GM13976 (cell line): Measurements from ENCODE around the gene CHRNA4.

ENCODE experiments used
- DNase-seq: peaks from one replicate; pipeline ENCODE4 v3.0.0; 2012; ENCODE audit warnings: low spot score
- in situ Hi-C: fragments of 300-500 bp; cut with MboI; formaldehyde crosslinking; loops from one replicate; pipeline ENCODE4 v1.12.0; 2022; ENCODE audit warnings: low sequenced_read_pairs, mixed read lengths, inconsistent platforms; ENCODE audit not compliant: unreplicated experiment
- TF ChIP-seq, protein P1 (sequence below): IDR thresholded peaks from 2 replicates; pipeline ENCODE4 v1.5.1; 2012; ENCODE audit warnings: borderline replicate concordance, mild to moderate bottlenecking; ENCODE audit not compliant: insufficient read depth; ENCODE audit errors: extremely low read depth, missing control alignments, control extremely low read depth

The CHRNA4 gene

DNA sequence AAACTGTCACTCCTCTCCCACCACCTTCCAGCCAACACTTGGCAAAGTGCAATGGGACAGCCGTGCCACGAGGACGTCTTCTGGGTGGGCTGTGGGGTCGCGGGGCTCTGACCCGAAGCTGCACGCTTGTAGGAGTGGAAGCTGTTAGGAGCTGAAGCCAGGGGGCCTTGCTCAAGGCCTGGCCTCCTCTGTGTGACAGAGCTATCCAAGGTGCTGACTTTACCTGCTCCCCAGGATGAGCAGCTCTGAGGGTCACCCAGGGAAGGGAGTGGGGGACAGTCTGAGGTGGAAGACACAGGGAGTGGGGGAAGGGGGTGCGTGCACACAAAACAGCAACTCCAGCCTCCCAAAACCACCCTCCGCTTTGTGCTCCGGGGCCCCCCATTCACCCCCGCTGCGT is 17.5 kb upstream of the CHRNA4 start:
- in situ Hi-C loops: no loop called here
- no peak for DNase-seq
- TF ChIP-seq, protein P1, sequence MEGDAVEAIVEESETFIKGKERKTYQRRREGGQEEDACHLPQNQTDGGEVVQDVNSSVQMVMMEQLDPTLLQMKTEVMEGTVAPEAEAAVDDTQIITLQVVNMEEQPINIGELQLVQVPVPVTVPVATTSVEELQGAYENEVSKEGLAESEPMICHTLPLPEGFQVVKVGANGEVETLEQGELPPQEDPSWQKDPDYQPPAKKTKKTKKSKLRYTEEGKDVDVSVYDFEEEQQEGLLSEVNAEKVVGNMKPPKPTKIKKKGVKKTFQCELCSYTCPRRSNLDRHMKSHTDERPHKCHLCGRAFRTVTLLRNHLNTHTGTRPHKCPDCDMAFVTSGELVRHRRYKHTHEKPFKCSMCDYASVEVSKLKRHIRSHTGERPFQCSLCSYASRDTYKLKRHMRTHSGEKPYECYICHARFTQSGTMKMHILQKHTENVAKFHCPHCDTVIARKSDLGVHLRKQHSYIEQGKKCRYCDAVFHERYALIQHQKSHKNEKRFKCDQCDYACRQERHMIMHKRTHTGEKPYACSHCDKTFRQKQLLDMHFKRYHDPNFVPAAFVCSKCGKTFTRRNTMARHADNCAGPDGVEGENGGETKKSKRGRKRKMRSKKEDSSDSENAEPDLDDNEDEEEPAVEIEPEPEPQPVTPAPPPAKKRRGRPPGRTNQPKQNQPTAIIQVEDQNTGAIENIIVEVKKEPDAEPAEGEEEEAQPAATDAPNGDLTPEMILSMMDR: no peak

DNA sequence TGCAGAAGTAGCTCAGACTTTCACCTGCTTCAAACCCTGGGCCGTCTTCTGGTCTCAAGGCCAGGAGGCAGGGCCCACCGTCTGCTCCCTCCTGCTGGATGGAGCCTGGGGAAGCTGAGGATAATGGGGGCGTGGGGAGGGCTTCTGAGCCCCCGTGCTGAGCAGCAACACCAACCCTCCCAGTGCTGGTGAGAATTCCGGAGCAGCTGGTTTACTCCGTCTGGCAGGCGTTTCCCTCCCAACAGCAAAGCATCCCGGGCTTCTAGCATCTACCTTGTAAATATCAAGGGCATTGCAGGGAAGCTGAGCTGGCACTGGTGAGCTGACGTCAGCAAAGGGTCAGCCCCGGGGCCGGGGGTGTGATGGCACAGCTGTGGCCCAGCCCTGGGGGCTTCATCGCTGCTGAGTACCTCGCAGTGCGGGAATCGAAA is 16.8 kb upstream of the CHRNA4 start:
- in situ Hi-C loops: no loop called here
- DNase-seq: no peak
- TF ChIP-seq, protein P1: no peak

DNA sequence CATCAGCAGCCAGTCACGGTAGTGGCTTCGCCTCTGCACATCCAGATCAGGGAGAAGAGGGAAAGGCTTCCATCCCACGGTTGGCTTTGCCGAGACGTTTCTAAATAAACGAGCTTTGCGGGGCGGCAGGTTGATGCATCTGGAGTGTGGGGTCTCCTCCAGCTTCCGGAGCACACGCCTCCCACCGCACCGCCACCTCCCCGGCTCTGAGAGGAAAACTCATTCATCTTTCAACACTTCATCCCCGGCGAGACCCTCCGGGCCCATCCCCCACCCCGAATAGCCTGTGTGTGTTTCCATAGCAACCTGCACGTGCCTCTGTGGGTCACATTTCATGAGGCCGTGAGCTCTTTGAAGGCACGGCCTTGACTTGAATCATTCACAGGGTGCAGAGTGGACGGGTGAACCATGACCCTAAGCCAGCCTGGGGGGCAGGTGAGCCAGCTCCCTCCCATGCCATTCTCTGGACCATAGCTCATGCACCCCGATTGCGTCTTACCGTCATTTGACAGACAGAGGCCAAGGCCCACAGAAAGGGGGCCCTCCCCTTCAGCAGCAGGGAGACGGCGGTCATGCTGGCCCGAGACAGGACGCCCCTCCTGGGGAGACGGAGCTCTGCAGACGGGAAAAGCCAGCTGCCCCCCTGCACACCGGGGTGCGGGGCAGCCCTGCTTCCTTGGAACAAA is 16.2 kb upstream of the CHRNA4 start:
- no peak for DNase-seq
- in situ Hi-C loops: no loop called here
- TF ChIP-seq, protein P1: no peak

DNA sequence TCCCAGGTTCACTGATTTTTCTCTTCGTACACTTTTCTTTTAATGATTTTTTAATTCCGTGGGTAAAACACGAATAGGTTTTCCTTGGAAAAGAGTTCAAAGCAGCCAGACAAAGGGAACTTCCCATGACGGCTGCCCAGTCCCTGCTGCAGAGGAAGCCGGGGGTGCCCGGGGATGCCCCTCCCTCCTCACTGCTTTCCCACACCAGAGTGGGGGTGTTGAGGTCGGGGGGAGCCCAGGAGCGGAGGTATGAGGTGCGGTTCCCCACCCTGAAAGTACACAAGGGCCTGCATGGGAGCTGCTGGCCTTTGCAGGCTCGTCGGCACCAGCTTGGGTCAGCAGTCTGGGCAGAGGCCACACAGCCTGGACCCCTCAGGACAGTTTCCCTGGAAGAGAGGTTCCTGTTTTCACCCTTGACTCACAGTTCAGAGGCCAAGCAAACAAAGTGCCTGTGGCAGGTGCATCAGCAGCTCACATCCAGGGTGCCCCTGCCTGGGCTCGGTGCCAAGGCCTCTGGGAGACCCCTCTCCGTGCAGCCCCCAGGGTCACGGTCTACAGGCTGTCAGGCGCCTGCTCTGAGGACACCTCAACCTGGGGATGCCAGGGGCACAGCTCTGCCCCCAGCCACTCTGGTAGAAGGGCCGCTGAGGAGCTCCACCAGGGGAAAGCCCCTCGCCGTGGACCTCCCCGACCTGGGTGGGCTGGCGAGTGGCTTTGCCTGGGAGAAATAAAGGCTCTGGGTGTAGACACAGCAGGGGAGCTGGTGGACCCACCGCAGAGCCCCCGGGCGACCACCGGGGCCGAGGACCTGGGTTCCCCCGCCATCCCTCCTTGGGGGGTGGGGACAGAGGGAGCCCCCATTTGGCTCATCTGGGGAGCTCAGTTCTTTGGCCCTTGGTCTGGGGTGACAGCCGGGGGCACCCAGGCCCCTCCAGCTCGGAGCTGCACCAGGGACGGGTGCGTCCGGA is 15.4 kb upstream of the CHRNA4 start:
- in situ Hi-C loops: no loop called here
- TF ChIP-seq, protein P1: no peak
- DNase-seq: no peak

DNA sequence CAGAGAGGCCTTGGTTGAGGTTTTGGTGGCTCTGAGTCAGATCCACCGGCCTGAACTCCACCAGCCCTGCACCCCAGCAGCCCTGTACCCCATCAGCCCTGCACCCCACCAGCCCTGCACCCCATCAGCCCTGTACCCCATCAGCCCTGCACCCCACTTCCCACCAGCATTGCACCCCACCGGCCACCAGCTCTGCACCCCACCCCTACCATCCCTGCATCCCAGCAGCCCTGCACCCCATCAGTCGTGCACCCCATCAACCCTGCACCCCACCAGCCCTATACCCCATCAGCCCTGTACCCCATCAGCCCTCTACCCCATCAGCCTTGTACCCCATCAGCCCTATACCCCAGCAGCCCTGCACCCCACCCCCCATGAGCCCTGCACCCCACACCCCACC is 14.3 kb upstream of the CHRNA4 start:
- in situ Hi-C loops: no loop called here
- TF ChIP-seq, protein P1: no peak
- no peak for DNase-seq

DNA sequence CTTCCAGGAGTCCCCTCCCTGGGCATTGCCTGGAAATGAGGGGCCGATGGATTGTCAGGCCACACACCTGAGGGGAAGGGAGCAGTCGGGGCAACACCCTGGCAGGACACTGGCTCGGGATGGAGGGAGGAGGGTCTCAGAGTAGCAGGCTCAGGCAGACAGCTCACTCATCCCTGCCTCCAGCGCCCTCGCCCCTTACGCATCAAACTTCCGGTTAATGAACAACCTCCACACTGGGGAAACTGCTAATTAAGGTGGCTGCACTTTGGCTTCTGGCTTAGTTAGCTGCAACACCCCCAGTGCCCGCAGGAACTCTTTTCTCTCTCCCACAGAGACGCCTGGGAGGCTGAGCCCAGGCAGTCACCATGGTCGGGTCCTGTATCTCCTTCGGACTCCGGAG is 13.4 kb upstream of the CHRNA4 start:
- in situ Hi-C loops: no loop called here
- DNase-seq: no peak
- TF ChIP-seq, protein P1: no peak
